DOHH2 (cell line): ENCODE measurements around the gene USP6NL.

Experiments
- H3F3A ChIP-seq: fragments of 200-600 bp; sonication (generic), shearing (Covaris generic); 2 replicates; pipeline ENCODE4 v1.6.0; 2016; ENCODE audit warnings: antibody characterized with exemption, mild to moderate bottlenecking; ENCODE audit not compliant: control insufficient read depth, insufficient read depth
- H3K27ac ChIP-seq: fragments of 200-600 bp; sonication (generic); 2 replicates; pipeline ENCODE4 v1.5.1; 2014; ENCODE audit warnings: low read depth, mild to moderate bottlenecking, low read length, moderate library complexity
- H3K27me3 ChIP-seq: fragments of 200-600 bp; sonication (generic); 2 replicates; pipeline ENCODE4 v1.6.1; 2014; ENCODE audit warnings: mild to moderate bottlenecking, low read length, mixed read lengths; ENCODE audit not compliant: control insufficient read depth
- H3K36me3 ChIP-seq: fragments of 200-600 bp; sonication (generic); 2 replicates; pipeline ENCODE4 v1.6.1; 2014; ENCODE audit warnings: mild to moderate bottlenecking, low read length, moderate library complexity, mixed read lengths; ENCODE audit not compliant: control insufficient read depth
- H3K4me1 ChIP-seq: fragments of 200-600 bp; sonication (generic); 2 replicates; pipeline ENCODE4 v1.6.1; 2014; ENCODE audit warnings: mild to moderate bottlenecking, low read length, mixed read lengths; ENCODE audit not compliant: control insufficient read depth
- H3K4me2 ChIP-seq: fragments of 200-600 bp; sonication (generic); 2 replicates; pipeline ENCODE4 v1.6.0; 2014; ENCODE audit warnings: mild to moderate bottlenecking, low read length, moderate library complexity
- H3K4me3 ChIP-seq: fragments of 200-600 bp; sonication (generic); 2 replicates; pipeline ENCODE4 v1.5.1; 2014; ENCODE audit warnings: mild to moderate bottlenecking, low read length, mixed read lengths
- H3K79me2 ChIP-seq: fragments of 200-600 bp; sonication (generic); 2 replicates; pipeline ENCODE4 v1.6.1; 2014; ENCODE audit warnings: mild to moderate bottlenecking, low read length, mixed read lengths; ENCODE audit not compliant: control insufficient read depth
- H3K9me2 ChIP-seq: fragments of 200-600 bp; sonication (generic); replicated peaks from 2 replicates; pipeline ENCODE4 v1.6.1; 2014; ENCODE audit warnings: mild to moderate bottlenecking, low read length, mixed read lengths; ENCODE audit not compliant: control insufficient read depth
- H3K9me3 ChIP-seq: fragments of 200-600 bp; sonication (generic); 2 replicates; pipeline ENCODE4 v1.6.1; 2014; ENCODE audit warnings: antibody characterized with exemption, low read length, mixed read lengths; ENCODE audit not compliant: control insufficient read depth, insufficient read depth
- H4K20me1 ChIP-seq: fragments of 200-600 bp; sonication (generic); 2 replicates; pipeline ENCODE4 v1.6.0; 2014; ENCODE audit warnings: low read depth, mild to moderate bottlenecking, antibody characterized with exemption, low read length, moderate library complexity; ENCODE audit not compliant: control insufficient read depth, insufficient read depth
- EZH2phosphoT487 ChIP-seq: fragments of 200-600 bp; sonication (generic); IDR thresholded peaks from 2 replicates; pipeline ENCODE4 v1.6.1; 2017; ENCODE audit warnings: borderline replicate concordance, mild to moderate bottlenecking, antibody characterized with exemption, low read length, moderate library complexity, mixed read lengths
- TF ChIP-seq, protein P1 (sequence below): fragments of 200-600 bp; sonication (generic); IDR thresholded peaks from one replicate; pipeline ENCODE4 v1.5.1; 2014; ENCODE audit warnings: antibody characterized with exemption, mild to moderate bottlenecking, low read depth, low read length; ENCODE audit not compliant: poor library complexity, severe bottlenecking

Gene USP6NL

DNA sequence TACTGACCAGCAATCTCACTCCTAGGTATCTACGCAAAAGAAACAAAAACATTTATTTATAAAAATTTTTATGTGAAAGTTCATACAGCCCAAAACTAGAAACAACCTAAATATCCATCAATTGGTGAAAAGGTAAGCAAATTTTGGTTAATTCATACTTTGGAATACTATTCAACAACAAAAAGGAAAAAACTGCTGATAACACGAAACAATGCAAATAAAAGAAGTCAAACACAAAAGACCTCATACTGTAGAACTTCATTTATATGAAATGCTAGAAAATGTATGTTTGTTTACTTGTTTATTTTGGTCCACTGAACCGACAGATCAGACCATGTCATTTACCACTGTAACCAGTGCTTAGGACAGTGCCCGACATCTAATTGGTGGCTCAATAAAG, 60.3 kb downstream of the USP6NL start:
- Histone ChIP-seq H3F3A (peaks cover 41% of the 10 kb centered on the region), H3K4me3 (peak overlapping the region; percentile 38), H3K4me1 (peaks cover 86% of the 10 kb centered on the region), H3K9me2 (no peaks in the 10 kb centered on the region), H4K20me1 (peaks cover 26% of the 10 kb centered on the region), H3K4me2 (peak overlapping the region; percentile 93), H3K36me3 (peaks cover 10% of the 10 kb centered on the region), H3K27me3 (no peaks in the 10 kb centered on the region), H3K9me3 (no peaks in the 10 kb centered on the region), H3K27ac (peak overlapping the region; percentile 95; the same call in 1 of the 2 replicates), H3K79me2 (peaks cover 94% of the 10 kb centered on the region)
- TF ChIP-seq, protein P1, sequence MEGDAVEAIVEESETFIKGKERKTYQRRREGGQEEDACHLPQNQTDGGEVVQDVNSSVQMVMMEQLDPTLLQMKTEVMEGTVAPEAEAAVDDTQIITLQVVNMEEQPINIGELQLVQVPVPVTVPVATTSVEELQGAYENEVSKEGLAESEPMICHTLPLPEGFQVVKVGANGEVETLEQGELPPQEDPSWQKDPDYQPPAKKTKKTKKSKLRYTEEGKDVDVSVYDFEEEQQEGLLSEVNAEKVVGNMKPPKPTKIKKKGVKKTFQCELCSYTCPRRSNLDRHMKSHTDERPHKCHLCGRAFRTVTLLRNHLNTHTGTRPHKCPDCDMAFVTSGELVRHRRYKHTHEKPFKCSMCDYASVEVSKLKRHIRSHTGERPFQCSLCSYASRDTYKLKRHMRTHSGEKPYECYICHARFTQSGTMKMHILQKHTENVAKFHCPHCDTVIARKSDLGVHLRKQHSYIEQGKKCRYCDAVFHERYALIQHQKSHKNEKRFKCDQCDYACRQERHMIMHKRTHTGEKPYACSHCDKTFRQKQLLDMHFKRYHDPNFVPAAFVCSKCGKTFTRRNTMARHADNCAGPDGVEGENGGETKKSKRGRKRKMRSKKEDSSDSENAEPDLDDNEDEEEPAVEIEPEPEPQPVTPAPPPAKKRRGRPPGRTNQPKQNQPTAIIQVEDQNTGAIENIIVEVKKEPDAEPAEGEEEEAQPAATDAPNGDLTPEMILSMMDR, result no peak
- TF ChIP-seq EZH2phosphoT487, result no peak

DNA sequence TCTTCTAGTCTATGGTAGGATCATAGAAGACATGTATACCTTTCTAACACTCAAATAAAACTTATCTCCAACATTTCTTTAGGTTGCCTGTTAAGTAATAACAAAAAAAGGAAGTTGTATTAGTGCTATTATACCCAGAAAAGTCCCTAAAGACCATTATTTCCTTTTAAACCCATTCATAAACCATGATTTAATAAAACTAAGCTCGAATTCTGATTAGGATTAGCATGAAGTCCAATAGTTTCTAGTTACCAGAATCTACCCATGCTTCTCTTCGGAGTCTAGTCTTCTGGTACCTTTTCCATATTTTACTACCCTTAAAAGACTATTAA, 62.7 kb downstream of the USP6NL start:
- peaks cover 25% of the 10 kb centered on the region for H3F3A ChIP-seq

DNA sequence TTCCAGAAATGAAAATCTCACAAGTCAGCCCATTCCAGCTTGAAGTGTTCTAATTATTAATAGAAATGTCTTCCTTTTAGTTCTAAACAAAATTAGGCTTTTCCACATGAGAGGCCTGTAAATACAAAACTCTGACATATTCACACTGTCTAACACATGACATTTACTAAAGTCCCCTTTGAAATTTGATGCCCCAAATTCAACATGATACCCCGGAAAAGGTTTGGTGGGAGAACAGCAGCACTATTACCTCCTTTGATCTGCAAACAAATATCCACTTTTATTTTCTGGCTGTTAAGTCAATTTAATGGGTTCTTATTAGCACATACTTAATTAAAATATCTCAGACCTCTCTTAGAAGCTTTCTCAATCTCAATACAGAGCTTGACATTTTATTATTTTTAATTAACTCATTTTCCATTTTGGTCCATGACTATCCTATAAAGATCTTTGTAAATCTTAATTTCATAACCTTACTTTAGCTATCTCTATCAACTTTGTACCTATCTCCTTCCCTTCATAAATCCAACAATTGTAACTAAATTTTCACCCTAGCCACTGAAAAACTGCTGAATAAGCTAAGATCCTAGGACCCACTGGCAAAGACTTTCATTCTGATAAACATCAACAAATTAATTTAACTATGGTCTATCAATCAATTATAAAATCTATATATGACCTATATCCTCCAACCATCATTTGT, 63.2 kb downstream of the USP6NL start:
- Histone ChIP-seq H3K4me1 (peaks cover 67% of the 10 kb centered on the region), H3K27ac (no peak overlapping the region), H3K27me3 (no peaks in the 10 kb centered on the region), H3K4me2 (peak overlapping the region; percentile 32; the same call in 1 of the 2 replicates), H3K9me3 (no peaks in the 10 kb centered on the region), H3K4me3 (no peak overlapping the region), H3F3A (peaks cover 25% of the 10 kb centered on the region), H3K36me3 (peaks cover 10% of the 10 kb centered on the region), H3K79me2 (peaks cover 93% of the 10 kb centered on the region), H3K9me2 (no peaks in the 10 kb centered on the region), H4K20me1 (peaks cover 38% of the 10 kb centered on the region)
- TF ChIP-seq EZH2phosphoT487, result no peak
- TF ChIP-seq, protein P1, result no peak

More for the DNA sequence above, 62.7 kb downstream of the USP6NL start:
- Histone ChIP-seq H3K36me3 (peaks cover 10% of the 10 kb centered on the region), H3K79me2 (peaks cover 98% of the 10 kb centered on the region), H3K4me3 (peak overlapping the region; percentile 18), H3K27ac (no peak overlapping the region), H4K20me1 (peaks cover 38% of the 10 kb centered on the region), H3K4me2 (peak overlapping the region; percentile 32), H3K27me3 (no peaks in the 10 kb centered on the region), H3K9me2 (no peaks in the 10 kb centered on the region), H3K4me1 (peaks cover 72% of the 10 kb centered on the region), H3K9me3 (no peaks in the 10 kb centered on the region)
- TF ChIP-seq, protein P1, result no peak
- no peak for TF ChIP-seq EZH2phosphoT487
